ENCODE results near the gene APBB1. TPM values are rescaled to one million over a fixed set of nuclear protein-coding genes. Genes with fewer than 3 reads are reported as not detected.

Gene APBB1
- total RNA-seq, 2 donors from 2014 or later, result 40.0 to 63.6 TPM

DNA sequence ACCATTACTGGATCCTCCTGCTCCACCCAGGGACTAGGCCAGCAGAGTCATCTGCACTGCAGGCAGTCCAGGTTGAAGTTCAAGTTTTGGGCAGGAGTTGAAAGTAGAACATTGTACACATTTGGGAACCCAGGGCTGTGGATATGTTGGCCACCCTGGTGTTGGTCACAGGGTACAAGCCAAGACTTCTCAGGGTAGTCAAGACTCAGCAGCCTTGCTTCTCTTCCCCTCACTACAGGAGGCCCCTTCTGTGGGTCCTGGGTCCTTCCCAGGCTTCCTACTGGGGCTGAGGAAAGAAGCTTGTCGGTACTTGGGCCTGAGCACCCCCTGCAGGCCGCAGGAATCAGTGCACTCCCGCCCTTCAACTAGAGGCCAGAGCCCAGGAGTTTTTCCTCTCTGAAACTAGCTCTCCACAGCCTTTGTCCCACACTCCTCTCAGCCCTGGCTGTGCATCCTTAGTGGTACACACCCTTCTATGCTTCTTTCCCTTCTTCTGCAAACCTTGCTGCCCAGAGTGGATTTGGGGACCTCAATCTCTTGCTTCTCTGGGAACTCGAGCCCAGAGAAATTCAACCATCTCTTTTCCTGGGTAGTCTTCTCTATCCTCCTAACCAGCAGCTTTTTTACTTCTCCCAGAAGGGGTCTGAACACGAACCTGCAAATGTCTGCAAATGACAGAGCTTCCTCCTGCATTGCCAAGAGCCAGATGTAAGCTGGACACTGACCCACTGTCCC is 24.5 kb upstream of the APBB1 start:
- DNase-seq (ENCODE audit: low spot score) (no peak), ATAC-seq (ENCODE audit: insufficient number of reproducible peaks, low FRiP score, low read depth) (peak; percentile 31)
- no peak overlapping the region for H3K4me3 ChIP-seq
- no peaks in the 10 kb centered on the region for H3K27me3 ChIP-seq (replicated peaks; ENCODE audit: insufficient read depth)
- TF ChIP-seq, protein P1, sequence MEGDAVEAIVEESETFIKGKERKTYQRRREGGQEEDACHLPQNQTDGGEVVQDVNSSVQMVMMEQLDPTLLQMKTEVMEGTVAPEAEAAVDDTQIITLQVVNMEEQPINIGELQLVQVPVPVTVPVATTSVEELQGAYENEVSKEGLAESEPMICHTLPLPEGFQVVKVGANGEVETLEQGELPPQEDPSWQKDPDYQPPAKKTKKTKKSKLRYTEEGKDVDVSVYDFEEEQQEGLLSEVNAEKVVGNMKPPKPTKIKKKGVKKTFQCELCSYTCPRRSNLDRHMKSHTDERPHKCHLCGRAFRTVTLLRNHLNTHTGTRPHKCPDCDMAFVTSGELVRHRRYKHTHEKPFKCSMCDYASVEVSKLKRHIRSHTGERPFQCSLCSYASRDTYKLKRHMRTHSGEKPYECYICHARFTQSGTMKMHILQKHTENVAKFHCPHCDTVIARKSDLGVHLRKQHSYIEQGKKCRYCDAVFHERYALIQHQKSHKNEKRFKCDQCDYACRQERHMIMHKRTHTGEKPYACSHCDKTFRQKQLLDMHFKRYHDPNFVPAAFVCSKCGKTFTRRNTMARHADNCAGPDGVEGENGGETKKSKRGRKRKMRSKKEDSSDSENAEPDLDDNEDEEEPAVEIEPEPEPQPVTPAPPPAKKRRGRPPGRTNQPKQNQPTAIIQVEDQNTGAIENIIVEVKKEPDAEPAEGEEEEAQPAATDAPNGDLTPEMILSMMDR (IDR thresholded peaks at IDR 0.05), result peak; percentile 61
- H3K27ac ChIP-seq, result peak overlapping the region; percentile 51 to 55
- H3K9me3 ChIP-seq, result no peaks in the 10 kb centered on the region
- peaks cover 9% of the 10 kb centered on the region for H3K36me3 ChIP-seq
- peaks cover 4 to 19% of the 10 kb centered on the region in 2 donors for H3K4me1 ChIP-seq (ENCODE audit: control insufficient read depth in 1 of 2, low read depth in 2 of 2)

DNA sequence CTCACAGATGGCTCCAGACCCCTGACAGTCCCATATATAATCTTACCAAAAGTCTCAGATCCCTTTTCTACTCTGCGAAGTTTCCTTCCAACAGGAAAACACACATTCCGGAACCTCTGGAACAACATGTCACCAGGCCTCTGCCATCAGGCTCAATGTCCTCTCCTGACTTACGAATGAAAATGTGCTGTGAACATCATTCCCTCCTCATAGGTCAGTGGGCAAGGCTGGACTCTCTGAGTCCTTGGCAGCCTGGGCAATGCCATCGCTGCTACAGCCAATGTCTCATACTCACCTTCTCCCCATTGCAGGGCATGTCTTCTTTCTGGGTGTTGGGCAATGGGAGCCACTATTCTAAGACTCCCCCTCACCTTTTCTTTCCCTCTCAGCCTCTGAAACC is 23.5 kb upstream of the APBB1 start:
- Histone ChIP-seq H3K9me3 (no peaks in the 10 kb centered on the region), H3K27me3 (replicated peaks; ENCODE audit: insufficient read depth) (no peaks in the 10 kb centered on the region), H3K27ac (peak overlapping the region; percentile 51 to 55), H3K4me1 (ENCODE audit: control insufficient read depth in 1 of 2, low read depth in 2 of 2) (peaks cover 4 to 19% of the 10 kb centered on the region in 2 donors), H3K36me3 (no peaks in the 10 kb centered on the region), H3K4me3 (no peak overlapping the region)
- no peak for ATAC-seq (ENCODE audit: insufficient number of reproducible peaks, low FRiP score, low read depth)
- TF ChIP-seq, protein P1 (IDR thresholded peaks at IDR 0.05), result no peak
- no peak for DNase-seq (ENCODE audit: low spot score)

DNA sequence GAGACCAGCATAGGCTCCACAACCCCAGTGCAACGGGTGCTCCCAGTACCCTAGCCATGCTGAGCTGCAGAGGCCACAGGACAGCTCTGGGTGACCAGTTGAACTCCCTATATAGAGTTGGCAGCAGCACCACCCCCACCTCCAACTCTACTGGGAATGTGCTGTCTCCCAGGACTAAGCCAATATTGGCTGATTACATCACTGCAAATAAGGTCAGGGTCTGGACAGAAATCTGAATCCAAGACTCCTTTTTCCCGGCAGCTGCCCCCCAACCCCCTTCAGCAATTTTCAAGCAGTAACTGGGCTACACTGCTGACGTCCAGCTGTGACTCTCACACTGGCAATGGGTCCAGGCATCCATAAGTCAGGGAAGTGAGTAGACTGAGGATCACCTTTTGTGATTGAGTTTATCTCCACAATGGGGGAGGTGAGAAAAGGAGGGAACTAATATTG is 22.0 kb upstream of the APBB1 start, which contains the start of gene HPX:
TSS of gene HPX (minus strand) at position 82 of the 453 bp plus-strand sequence. CDS start at position 58, 24 bp downstream.
- TF ChIP-seq, protein P1 (IDR thresholded peaks at IDR 0.05), result no peak
- Histone ChIP-seq H3K36me3 (no peaks in the 10 kb centered on the region), H3K4me3 (no peak within 1 kb of the TSS), H3K9me3 (no peaks in the 10 kb centered on the region), H3K27me3 (replicated peaks; ENCODE audit: insufficient read depth) (no peaks in the 10 kb centered on the region), H3K27ac (peak within 1 kb of the TSS; percentile 51 to 55), H3K4me1 (ENCODE audit: control insufficient read depth in 1 of 2, low read depth in 2 of 2) (peaks cover 4 to 19% of the 10 kb centered on the region in 2 donors)
- ATAC-seq (ENCODE audit: insufficient number of reproducible peaks, low FRiP score, low read depth), result no peak
- DNase-seq (ENCODE audit: low spot score), result no peak

DNA sequence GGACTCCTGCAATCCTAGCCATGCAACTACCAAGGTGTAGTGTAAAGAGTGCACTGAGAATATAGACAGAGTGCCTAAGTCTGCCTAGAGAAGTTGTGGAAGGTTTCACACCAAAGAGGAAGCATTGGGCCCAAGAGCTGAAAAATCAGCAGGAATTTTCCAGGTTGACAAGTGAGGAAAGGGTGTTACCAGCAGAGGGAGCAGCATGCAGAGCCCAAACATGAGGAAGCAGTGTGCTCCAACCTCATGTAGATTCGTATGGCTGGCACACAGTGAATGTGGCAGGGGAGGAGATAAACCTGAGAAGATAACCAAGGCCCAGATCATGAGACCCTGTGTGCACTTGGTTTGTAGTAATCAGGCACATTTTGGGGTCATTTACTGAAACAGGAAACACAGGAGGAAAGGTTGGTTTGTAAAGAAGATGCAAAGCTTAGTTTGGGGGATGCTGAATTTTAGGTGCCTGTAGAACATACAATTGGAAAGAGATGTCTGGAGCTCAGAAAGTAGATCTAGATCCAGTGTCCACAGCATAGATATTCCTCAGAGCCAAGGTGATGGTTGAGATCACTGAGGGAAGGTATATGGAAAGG is 20.2 kb upstream of the APBB1 start:
- DNase-seq (ENCODE audit: low spot score) (no peak), ATAC-seq (ENCODE audit: insufficient number of reproducible peaks, low FRiP score, low read depth) (no peak)
- Histone ChIP-seq H3K27me3 (replicated peaks; ENCODE audit: insufficient read depth) (no peaks in the 10 kb centered on the region), H3K36me3 (no peaks in the 10 kb centered on the region), H3K4me1 (ENCODE audit: control insufficient read depth in 1 of 2, low read depth in 2 of 2) (peaks cover 4 to 19% of the 10 kb centered on the region in 2 donors), H3K4me3 (no peak overlapping the region), H3K9me3 (no peaks in the 10 kb centered on the region), H3K27ac (no peak overlapping the region)
- TF ChIP-seq, protein P1 (IDR thresholded peaks at IDR 0.05), result peak; percentile 61

DNA sequence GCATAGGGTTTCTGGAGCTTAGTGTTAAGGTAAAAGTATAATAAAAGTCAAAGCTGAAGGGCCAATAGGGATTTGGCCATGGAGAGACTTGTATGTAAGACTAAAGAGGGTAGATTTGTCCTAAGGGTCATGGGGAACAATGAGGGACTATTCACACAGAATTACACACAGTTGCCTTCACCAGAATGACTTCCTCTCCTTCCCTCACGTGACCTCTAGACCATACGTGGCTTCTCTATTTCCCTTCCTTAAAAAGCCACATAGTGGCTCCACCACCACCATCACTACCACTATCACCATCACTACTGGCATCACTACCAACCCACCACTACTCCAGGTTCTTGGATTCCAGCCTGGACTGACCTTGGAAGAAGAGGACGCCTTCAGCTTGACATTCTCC is 19.1 kb upstream of the APBB1 start:
- H3K36me3 ChIP-seq, result no peaks in the 10 kb centered on the region
- no peak for DNase-seq (ENCODE audit: low spot score)
- H3K9me3 ChIP-seq, result no peaks in the 10 kb centered on the region
- H3K4me3 ChIP-seq, result no peak overlapping the region
- H3K27ac ChIP-seq, result no peak overlapping the region
- no peaks in the 10 kb centered on the region for H3K27me3 ChIP-seq (replicated peaks; ENCODE audit: insufficient read depth)
- TF ChIP-seq, protein P1 (IDR thresholded peaks at IDR 0.05), result no peak
- no peak for ATAC-seq (ENCODE audit: insufficient number of reproducible peaks, low FRiP score, low read depth)
- peaks cover 4 to 19% of the 10 kb centered on the region in 2 donors for H3K4me1 ChIP-seq (ENCODE audit: control insufficient read depth in 1 of 2, low read depth in 2 of 2)

Data from thoracic aorta (tissue), 2 donors.